HepG2 (cell line): ENCODE results near the gene NYAP2. TPM values are rescaled to one million over a fixed set of nuclear protein-coding genes. Genes with fewer than 3 reads are reported as not detected.

Experiments used
- ATAC-seq: fragments of 200-7000 bp; cut with Tn5 transposase; 3 replicates; pipeline ENCODE4 v1.9.1; 2020; ENCODE audit warnings: mild to moderate bottlenecking, moderate library complexity
- BruUV-seq: library from RNA; stranded (reverse); fragments of 400-500 nt; replicated peaks from 2 replicates; lab custom pipeline; 2021; lab: Mats Ljungman, UMichigan
- CTCF ChIA-PET: fragments of 300-600 bp; formaldehyde crosslinking; extraction: SDS; loops from one replicate; lab custom pipeline; 2021; ENCODE audit warnings: low total read pairs, inconsistent platforms, low intra/inter-chr PET ratio; lab: Yijun Ruan, JAX
- POLR2A ChIA-PET: fragments of 350-600 bp; sonication (Branson Sonifier 250); formaldehyde crosslinking; loops from one replicate; lab custom pipeline; 2020; ENCODE audit warnings: antibody characterized with exemption, inconsistent platforms; lab: Yijun Ruan, JAX
- DNase-seq: peaks from one replicate; pipeline ENCODE4 v3.0.0-alpha.2; 2015; ENCODE audit warnings: low spot score
- FAIRE-seq: peaks from 3 replicates; lab custom pipeline; 2011; peaks lifted over from hg19 to GRCh38; lab: Jason Lieb, UNC
- H2AFZ ChIP-seq: one replicate; pipeline ENCODE4 v1.6.1; 2011; ENCODE audit warnings: low read length, inconsistent platforms
- H3K27ac ChIP-seq: fragments of 300-600 bp; 3 replicates; pipeline ENCODE4 v1.8.0; 2011; ENCODE audit warnings: mixed run types, mild to moderate bottlenecking, mixed read lengths, low read length, inconsistent platforms; ENCODE audit not compliant: insufficient read depth; ENCODE audit errors: extremely low read length
- H3K27me3 ChIP-seq, 2 experiments: fragments of 200-600 bp in 1 of 2; 2 replicates in 1 of 2; 3 replicates in 1 of 2; pipeline versions ENCODE4 v1.6.0 to v1.8.0; 2011; ENCODE audit warnings: low read length in 2 of 2, mild to moderate bottlenecking in 2 of 2, moderate library complexity in 2 of 2, inconsistent platforms in 1 of 2; ENCODE audit not compliant: insufficient read depth in 2 of 2, control insufficient read depth in 1 of 2
- H3K36me3 ChIP-seq, 2 experiments: fragments of 200-600 bp in 1 of 2; replicated peaks in 1 of 2; 2 replicates in 1 of 2; 3 replicates in 1 of 2; pipeline versions ENCODE4 v1.5.1 to v1.8.0; 2011; ENCODE audit warnings: low read length in 2 of 2, inconsistent platforms in 1 of 2; ENCODE audit not compliant: insufficient read depth in 2 of 2, control insufficient read depth in 1 of 2
- H3K4me1 ChIP-seq: 2 replicates; pipeline ENCODE4 v1.5.1; 2012; ENCODE audit warnings: low read length, inconsistent platforms; ENCODE audit not compliant: insufficient read depth
- H3K4me2 ChIP-seq: 2 replicates; pipeline ENCODE4 v1.6.0; 2011; ENCODE audit warnings: low read depth, low read length, inconsistent platforms
- H3K4me3 ChIP-seq, 3 experiments: fragments of 200-600 bp in 1 of 3; sonication (generic), shearing (Covaris generic) in 1 of 3; replicated peaks in 1 of 3; 2 replicates each; pipeline ENCODE4 v1.5.1; 2011 to 2016; ENCODE audit warnings: low read length in 3 of 3, inconsistent platforms in 2 of 3, low read depth in 2 of 3, mild to moderate bottlenecking in 2 of 3, control low read depth in 1 of 3, mixed read lengths in 1 of 3; ENCODE audit not compliant: insufficient read depth in 1 of 3
- H3K79me2 ChIP-seq: one replicate; pipeline ENCODE4 v1.6.1; 2011; ENCODE audit warnings: low read length, inconsistent platforms; ENCODE audit not compliant: insufficient read depth
- H3K9ac ChIP-seq: 2 replicates; pipeline ENCODE4 v1.6.0; 2011; ENCODE audit warnings: mild to moderate bottlenecking, low read depth, low read length, inconsistent platforms; ENCODE audit not compliant: insufficient read depth
- H3K9me3 ChIP-seq: 2 replicates; pipeline ENCODE4 v1.5.1; 2012; ENCODE audit warnings: mild to moderate bottlenecking, low read length
- H4K20me1 ChIP-seq: 2 replicates; pipeline ENCODE4 v1.6.0; 2011; ENCODE audit warnings: inconsistent platforms, mild to moderate bottlenecking, low read length, moderate library complexity; ENCODE audit not compliant: insufficient read depth
- CCAR2 ChIP-seq: fragments of 200-400 bp; formaldehyde crosslinking; optimal IDR thresholded peaks from 2 replicates; pipeline ENCODE3; 2018; ENCODE audit warnings: low read depth, mild to moderate bottlenecking, low read length, moderate library complexity
- HCFC1 ChIP-seq: fragments of 150-350 bp; IDR thresholded peaks from 2 replicates; pipeline ENCODE4 v1.6.1; 2014; ENCODE audit warnings: low read depth, low read length
- KDM6A ChIP-seq: IDR thresholded peaks from 2 replicates; pipeline ENCODE4 v1.6.1; 2016; ENCODE audit warnings: low read depth
- NCOR1 ChIP-seq: fragments of 200-600 bp; sonication (generic); IDR thresholded peaks from 2 replicates; pipeline ENCODE4 v1.7.0; 2017; ENCODE audit warnings: antibody characterized with exemption, low read length, borderline replicate concordance
- PAWR ChIP-seq: sonication (generic); formaldehyde crosslinking; IDR thresholded peaks from 2 replicates; pipeline ENCODE4 v1.4.0; 2020; ENCODE audit warnings: missing genetic modification reagents, mild to moderate bottlenecking, borderline replicate concordance
- PHF5A ChIP-seq: IDR thresholded peaks from one replicate; pipeline ENCODE4 v1.6.1; 2018; ENCODE audit warnings: low read depth, missing genetic modification reagents; ENCODE audit not compliant: unreplicated experiment
- RBM39 ChIP-seq: fragments of 200-400 bp; formaldehyde crosslinking; IDR thresholded peaks from one replicate; pipeline ENCODE4 v1.6.1; 2018; ENCODE audit warnings: antibody characterized with exemption, mild to moderate bottlenecking, low read depth, low read length; ENCODE audit not compliant: poor library complexity, severe bottlenecking
- SMAD1 ChIP-seq: sonication (generic); formaldehyde crosslinking; IDR thresholded peaks from 2 replicates; pipeline ENCODE4 v1.4.0; 2020; ENCODE audit warnings: missing genetic modification reagents, low read depth, mild to moderate bottlenecking, borderline replicate concordance
- ZNF292 ChIP-seq: sonication (generic); formaldehyde crosslinking; IDR thresholded peaks from 2 replicates; pipeline ENCODE4 v1.8.1; 2022; ENCODE audit warnings: mild to moderate bottlenecking, low read depth, missing genetic modification reagents, borderline replicate concordance
- ZNF557 ChIP-seq: sonication (generic); formaldehyde crosslinking; IDR thresholded peaks from 2 replicates; pipeline ENCODE4 v1.4.0; 2020; ENCODE audit warnings: missing genetic modification reagents
- WGBS: methylation state at CpG from one replicate; pipeline ENCODE4 v1.1.6; 2017; ENCODE audit warnings: low lambda C conversion rate; 5-methylcytosine and 5-hydroxymethylcytosine counted together
- in situ Hi-C: cut with HindIII; loops from 2 replicates; pipeline ENCODE4 v1.10.0; 2017; ENCODE audit warnings: low pct_unique_long_range_greater_than_20kb; ENCODE audit not compliant: extremely low pct_ligation_motif_present
- intact Hi-C: fragments of 100-400 bp; cut with micrococcal nuclease; formaldehyde crosslinking; loops from one replicate; pipeline ENCODE4 v1.10.0; 2022; ENCODE audit not compliant: unreplicated experiment
- polyA plus RNA-seq, 8 experiments: library from polyadenylated mRNA; depleted of rRNA in 3 of 8; stranded (reverse) in 7 of 8; unstranded in 1 of 8; fragments of >200 nt; fragmentation: Illumina TruSeq in 4 of 8; extraction: Trizol in 4 of 8; gene quantifications; 2 replicates each; pipeline versions ENCODE4 v1.2.1 to v1.2.3, GENCODE V29; 2011 to 2016; ENCODE audit warnings: low read depth in 4 of 8, missing spikeins in 1 of 8, mixed read lengths in 1 of 8; ENCODE audit not compliant: insufficient read depth in 1 of 8
- total RNA-seq, 5 experiments: library from RNA; depleted of rRNA; stranded (reverse); fragments of >200 nt; fragmentation: Illumina TruSeq; extraction: Trizol; gene quantifications; 2 replicates each; pipeline ENCODE4 v1.2.3, GENCODE V29; 2016; ENCODE audit warnings: low read depth in 1 of 5
- TF ChIP-seq, protein P1 (sequence below): sonication (generic); formaldehyde crosslinking; IDR thresholded peaks from 2 replicates; pipeline ENCODE4 v1.9.0; 2022; ENCODE audit warnings: missing genetic modification reagents, mild to moderate bottlenecking, borderline replicate concordance
- TF ChIP-seq, protein P2 (sequence below): sonication (generic); formaldehyde crosslinking; IDR thresholded peaks from 2 replicates; pipeline ENCODE4 v1.5.0; 2020; ENCODE audit warnings: mild to moderate bottlenecking, missing genetic modification reagents, borderline replicate concordance

Gene NYAP2
- total and polyA plus RNA-seq, 2 of the 13 experiments (the other 11 are each of a cell fraction or from before 2014, with no cell fraction given), result not detected

- TF ChIP-seq, protein P1, sequence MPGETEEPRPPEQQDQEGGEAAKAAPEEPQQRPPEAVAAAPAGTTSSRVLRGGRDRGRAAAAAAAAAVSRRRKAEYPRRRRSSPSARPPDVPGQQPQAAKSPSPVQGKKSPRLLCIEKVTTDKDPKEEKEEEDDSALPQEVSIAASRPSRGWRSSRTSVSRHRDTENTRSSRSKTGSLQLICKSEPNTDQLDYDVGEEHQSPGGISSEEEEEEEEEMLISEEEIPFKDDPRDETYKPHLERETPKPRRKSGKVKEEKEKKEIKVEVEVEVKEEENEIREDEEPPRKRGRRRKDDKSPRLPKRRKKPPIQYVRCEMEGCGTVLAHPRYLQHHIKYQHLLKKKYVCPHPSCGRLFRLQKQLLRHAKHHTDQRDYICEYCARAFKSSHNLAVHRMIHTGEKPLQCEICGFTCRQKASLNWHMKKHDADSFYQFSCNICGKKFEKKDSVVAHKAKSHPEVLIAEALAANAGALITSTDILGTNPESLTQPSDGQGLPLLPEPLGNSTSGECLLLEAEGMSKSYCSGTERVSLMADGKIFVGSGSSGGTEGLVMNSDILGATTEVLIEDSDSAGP (CRISPR knock-in tag), result no peak
- TF ChIP-seq PHF5A (CRISPR knock-in tag), result no peak
Measured at GRCh38 chr2:225602205-225602604, 202.7 kb downstream of the NYAP2 start (continued).

DNA sequence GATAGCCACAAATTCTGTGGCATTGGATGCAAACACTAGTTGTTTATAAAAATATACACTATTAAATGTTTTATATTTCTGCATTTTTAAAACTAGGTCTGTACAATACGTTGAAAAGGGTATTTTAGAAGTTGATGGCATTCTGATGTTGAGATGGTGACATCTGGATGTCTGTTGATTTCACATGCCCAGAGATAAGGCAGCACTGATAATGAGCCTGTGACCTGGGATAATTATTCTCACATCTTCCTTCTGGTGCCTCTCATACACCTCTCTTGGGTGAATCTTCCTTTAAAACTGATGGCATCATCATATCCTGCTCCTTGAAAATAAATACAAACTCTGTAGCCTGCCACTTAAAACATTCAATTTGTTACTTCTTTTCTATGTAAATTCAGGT is 208.6 kb downstream of the NYAP2 start:
- DNase-seq, result no peak
- H3K4me2 ChIP-seq, result no peak overlapping the region
- H3K4me3 ChIP-seq, result no peak overlapping the region
- no peaks in the 10 kb centered on the region for H3K4me1 ChIP-seq
- in situ Hi-C loops (no loop called here), intact Hi-C loops (no loop called here)
- ATAC-seq, result no peak
- H2AFZ ChIP-seq, result no peak overlapping the region
- no peaks in the 10 kb centered on the region for H3K27me3 ChIP-seq
- no TSS peak for BruUV-seq
- TF ChIP-seq, protein P2, sequence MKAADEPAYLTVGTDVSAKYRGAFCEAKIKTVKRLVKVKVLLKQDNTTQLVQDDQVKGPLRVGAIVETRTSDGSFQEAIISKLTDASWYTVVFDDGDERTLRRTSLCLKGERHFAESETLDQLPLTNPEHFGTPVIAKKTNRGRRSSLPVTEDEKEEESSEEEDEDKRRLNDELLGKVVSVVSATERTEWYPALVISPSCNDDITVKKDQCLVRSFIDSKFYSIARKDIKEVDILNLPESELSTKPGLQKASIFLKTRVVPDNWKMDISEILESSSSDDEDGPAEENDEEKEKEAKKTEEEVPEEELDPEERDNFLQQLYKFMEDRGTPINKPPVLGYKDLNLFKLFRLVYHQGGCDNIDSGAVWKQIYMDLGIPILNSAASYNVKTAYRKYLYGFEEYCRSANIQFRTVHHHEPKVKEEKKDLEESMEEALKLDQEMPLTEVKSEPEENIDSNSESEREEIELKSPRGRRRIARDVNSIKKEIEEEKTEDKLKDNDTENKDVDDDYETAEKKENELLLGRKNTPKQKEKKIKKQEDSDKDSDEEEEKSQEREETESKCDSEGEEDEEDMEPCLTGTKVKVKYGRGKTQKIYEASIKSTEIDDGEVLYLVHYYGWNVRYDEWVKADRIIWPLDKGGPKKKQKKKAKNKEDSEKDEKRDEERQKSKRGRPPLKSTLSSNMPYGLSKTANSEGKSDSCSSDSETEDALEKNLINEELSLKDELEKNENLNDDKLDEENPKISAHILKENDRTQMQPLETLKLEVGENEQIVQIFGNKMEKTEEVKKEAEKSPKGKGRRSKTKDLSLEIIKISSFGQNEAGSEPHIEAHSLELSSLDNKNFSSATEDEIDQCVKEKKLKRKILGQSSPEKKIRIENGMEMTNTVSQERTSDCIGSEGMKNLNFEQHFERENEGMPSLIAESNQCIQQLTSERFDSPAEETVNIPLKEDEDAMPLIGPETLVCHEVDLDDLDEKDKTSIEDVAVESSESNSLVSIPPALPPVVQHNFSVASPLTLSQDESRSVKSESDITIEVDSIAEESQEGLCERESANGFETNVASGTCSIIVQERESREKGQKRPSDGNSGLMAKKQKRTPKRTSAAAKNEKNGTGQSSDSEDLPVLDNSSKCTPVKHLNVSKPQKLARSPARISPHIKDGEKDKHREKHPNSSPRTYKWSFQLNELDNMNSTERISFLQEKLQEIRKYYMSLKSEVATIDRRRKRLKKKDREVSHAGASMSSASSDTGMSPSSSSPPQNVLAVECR, result no peak
- TF ChIP-seq ZNF292 (CRISPR knock-in tag) (no peak), NCOR1 (no peak), KDM6A (no peak), CCAR2 (no peak), ZNF557 (CRISPR knock-in tag) (no peak), RBM39 (no peak), HCFC1 (no peak), PAWR (no peak), SMAD1 (CRISPR knock-in tag) (no peak)
- TF ChIP-seq, all 625 proteins: peak for 0
- 0% methylated on average over 1 of the region's 1 CpG for WGBS
- Histone ChIP-seq H4K20me1 (no peaks in the 10 kb centered on the region), H3K9me3 (no peaks in the 10 kb centered on the region), H3K79me2 (no peaks in the 10 kb centered on the region), H3K36me3 (no peaks in the 10 kb centered on the region), H3K27ac (no peak overlapping the region), H3K9ac (no peak overlapping the region)
- CTCF ChIA-PET, result no interaction called here
- POLR2A ChIA-PET, result no interaction called here
- FAIRE-seq, result no peak
